Spleen (tissue), 11 donors: Measurements from ENCODE around the gene NANS. TPM values are rescaled to one million over a fixed set of nuclear protein-coding genes. Genes with fewer than 3 reads are reported as not detected.
"Not testable (repeated sequence)": the region's sequence is repeated elsewhere in the genome, so short reads cannot be mapped to it uniquely, and the experiment has no call there.

Source experiments
- DNase-seq: peaks from one replicate; pipeline ENCODE4 v3.0.0-alpha.2; 2020
- H3K27ac ChIP-seq, 8 donors: fragments of 200-600 bp; sonication (generic) in 7 of 8; 1 replicate in 4 of 8; 2 replicates in 4 of 8; pipeline versions ENCODE4 v1.5.0 to v1.8.0; 2016 to 2021; ENCODE audit warnings: inconsistent platforms in 4 of 8, mild to moderate bottlenecking in 4 of 8, moderate library complexity in 1 of 8
- H3K27me3 ChIP-seq, 7 donors: fragments of 200-600 bp; sonication (generic) in 6 of 7; replicated peaks in 1 of 7; 1 replicate in 4 of 7; 2 replicates in 3 of 7; pipeline versions ENCODE4 v1.5.0 to v1.8.0; 2016 to 2021; ENCODE audit warnings: inconsistent platforms in 3 of 7, mild to moderate bottlenecking in 1 of 7
- H3K36me3 ChIP-seq, 6 donors: fragments of 200-600 bp; sonication (generic) in 5 of 6; 1 replicate in 4 of 6; 2 replicates in 2 of 6; pipeline versions ENCODE4 v1.5.0 to v1.8.0; 2016 to 2021; ENCODE audit warnings: inconsistent platforms in 2 of 6
- H3K4me1 ChIP-seq, 6 donors: fragments of 200-600 bp; sonication (generic) in 5 of 6; 1 replicate in 3 of 6; 2 replicates in 3 of 6; pipeline versions ENCODE4 v1.5.0 to v1.8.0; 2016 to 2021; ENCODE audit warnings: inconsistent platforms in 3 of 6
- H3K4me3 ChIP-seq, 8 donors: fragments of 200-600 bp; sonication (generic) in 7 of 8; 1 replicate in 4 of 8; 2 replicates in 4 of 8; pipeline versions ENCODE4 v1.5.0 to v1.8.0; 2016 to 2021; ENCODE audit warnings: inconsistent platforms in 4 of 8, mild to moderate bottlenecking in 4 of 8, moderate library complexity in 2 of 8
- H3K9me3 ChIP-seq, 8 donors: fragments of 200-600 bp; sonication (generic) in 7 of 8; 1 replicate in 4 of 8; 2 replicates in 4 of 8; pipeline versions ENCODE4 v1.5.0 to v1.8.0; 2016 to 2021; ENCODE audit warnings: inconsistent platforms in 4 of 8
- POLR2A ChIP-seq, 3 donors: fragments of 450-650 bp; IDR thresholded peaks; one replicate each; pipeline ENCODE4 v1.5.1; 2017; ENCODE audit warnings: antibody characterized with exemption in 3 of 3, mild to moderate bottlenecking in 1 of 3
- POLR2AphosphoS5 ChIP-seq, 3 donors: sonication (generic); formaldehyde crosslinking; IDR thresholded peaks; one replicate each; pipeline ENCODE4 v1.5.1; 2017; ENCODE audit warnings: antibody characterized with exemption in 3 of 3
- WGBS, 5 donors: extraction: QIAGEN DNeasy Blood & Tissue Kit in 3 of 5; methylation state at CpG; one replicate each; pipeline versions ENCODE4 v1.1.5 to v1.1.7; 2013 to 2018; 5-methylcytosine and 5-hydroxymethylcytosine counted together
- intact Hi-C: fragments of 100-400 bp; cut with DNase I; formaldehyde crosslinking; loops from one replicate; pipeline ENCODE4 v1.15.0; 2023; ENCODE audit warnings: low total_unique reads
- polyA plus RNA-seq, 3 donors: library from polyadenylated mRNA; stranded (reverse); fragments of 200-250 nt; gene quantifications; one replicate each; pipeline ENCODE4 v1.2.1, GENCODE V29; 2013
- total RNA-seq, 7 donors: library from RNA; depleted of rRNA in 3 of 7; stranded (reverse); fragments of >200 nt in 3 of 7; fragmentation: NEBNext Ultra II Directional in 4 of 7; extraction: Animal tissue kit (Norgen Biotek cat#: 25700) in 4 of 7; gene quantifications; one replicate each; pipeline versions ENCODE4 v1.1.0 to v1.2.1, GENCODE V29; 2016 to 2021
- TF ChIP-seq, protein P1 (sequence below), 11 experiments: fragments of 200-600 bp in 7 of 11; fragments of 450-650 bp in 4 of 11; sonication (generic) in 4 of 11; IDR thresholded peaks in 8 of 11; conservative IDR thresholded peaks in 3 of 11; 1 replicate in 7 of 11; 2 replicates in 4 of 11; pipeline versions ENCODE4 v1.4.0 to v1.8.0; 2016 to 2021; ENCODE audit warnings: antibody characterized with exemption in 11 of 11, inconsistent platforms in 4 of 11, mild to moderate bottlenecking in 1 of 11
- donor health status: healthy with polysubstance abuse.
- donor health status: DM: no; HTN: no; CAD: no; lungs with moderate emphysema.
- donor health status: DM: no; HTN: no; CAD: no.
- donor health status: Bipolar disorder and iron deficiency.
- donor health status: healthy.
- donor health status: DM: no; HTN: no; CAD: no.
- donor health status: DM: yes; HTN: yes; CAD: no.

NANS gene
- total and polyA plus RNA-seq, 10 donors, result 30.6 to 87.3 (median 53.1) TPM

DNA sequence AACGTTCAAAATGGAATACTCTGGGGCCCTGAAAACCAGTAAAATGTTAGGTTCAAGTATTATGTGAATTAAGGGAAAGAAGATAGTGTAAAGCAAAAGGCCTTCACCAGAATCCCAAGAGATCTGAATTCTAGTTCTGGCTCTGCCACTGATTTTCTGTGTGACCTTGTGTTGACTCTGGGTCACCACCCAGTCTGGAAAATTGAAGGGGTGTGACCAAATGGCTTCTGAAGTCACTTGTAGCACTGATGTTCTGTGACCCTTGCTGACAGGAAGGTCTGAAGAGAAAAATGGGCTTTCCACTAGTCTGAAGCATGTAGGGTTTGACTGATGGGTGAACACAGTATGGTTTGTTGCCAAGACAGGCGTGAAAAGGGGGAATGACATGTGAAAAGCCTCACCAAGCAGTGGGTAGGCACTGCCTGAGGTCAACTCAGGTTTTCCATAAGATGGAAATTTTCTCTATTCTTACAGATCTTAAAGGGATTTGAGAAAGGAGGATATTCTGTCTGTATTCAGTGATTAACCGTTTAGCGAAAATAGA, 40.3 kb upstream of the NANS start:
- no peak for DNase-seq
- H3K36me3 ChIP-seq, result peaks cover 4 to 100% (median 77%) of the 10 kb centered on the region in 6 donors
- TF ChIP-seq, protein P1, sequence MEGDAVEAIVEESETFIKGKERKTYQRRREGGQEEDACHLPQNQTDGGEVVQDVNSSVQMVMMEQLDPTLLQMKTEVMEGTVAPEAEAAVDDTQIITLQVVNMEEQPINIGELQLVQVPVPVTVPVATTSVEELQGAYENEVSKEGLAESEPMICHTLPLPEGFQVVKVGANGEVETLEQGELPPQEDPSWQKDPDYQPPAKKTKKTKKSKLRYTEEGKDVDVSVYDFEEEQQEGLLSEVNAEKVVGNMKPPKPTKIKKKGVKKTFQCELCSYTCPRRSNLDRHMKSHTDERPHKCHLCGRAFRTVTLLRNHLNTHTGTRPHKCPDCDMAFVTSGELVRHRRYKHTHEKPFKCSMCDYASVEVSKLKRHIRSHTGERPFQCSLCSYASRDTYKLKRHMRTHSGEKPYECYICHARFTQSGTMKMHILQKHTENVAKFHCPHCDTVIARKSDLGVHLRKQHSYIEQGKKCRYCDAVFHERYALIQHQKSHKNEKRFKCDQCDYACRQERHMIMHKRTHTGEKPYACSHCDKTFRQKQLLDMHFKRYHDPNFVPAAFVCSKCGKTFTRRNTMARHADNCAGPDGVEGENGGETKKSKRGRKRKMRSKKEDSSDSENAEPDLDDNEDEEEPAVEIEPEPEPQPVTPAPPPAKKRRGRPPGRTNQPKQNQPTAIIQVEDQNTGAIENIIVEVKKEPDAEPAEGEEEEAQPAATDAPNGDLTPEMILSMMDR (IDR thresholded peaks at IDR 0.05 in 8 of 11, conservative IDR thresholded peaks at IDR 0.05 in 3 of 11), result no peak
- TF ChIP-seq POLR2A (IDR thresholded peaks at IDR 0.05) (no peak), POLR2AphosphoS5 (IDR thresholded peaks at IDR 0.05) (no peak)
- intact Hi-C loops, result no loop called here
- H3K9me3 ChIP-seq, result no peaks in the 10 kb centered on the region
- H3K4me3 ChIP-seq, result no peak overlapping the region
- peaks cover 0 to 8% (median 1%) of the 10 kb centered on the region in 6 donors for H3K4me1 ChIP-seq
- H3K27me3 ChIP-seq, result no peaks in the 10 kb centered on the region
- no peak overlapping the region for H3K27ac ChIP-seq
- WGBS, 5 donors, result 78 to 92% (median 89%) methylated on average over 4 of the region's 4 CpGs

DNA sequence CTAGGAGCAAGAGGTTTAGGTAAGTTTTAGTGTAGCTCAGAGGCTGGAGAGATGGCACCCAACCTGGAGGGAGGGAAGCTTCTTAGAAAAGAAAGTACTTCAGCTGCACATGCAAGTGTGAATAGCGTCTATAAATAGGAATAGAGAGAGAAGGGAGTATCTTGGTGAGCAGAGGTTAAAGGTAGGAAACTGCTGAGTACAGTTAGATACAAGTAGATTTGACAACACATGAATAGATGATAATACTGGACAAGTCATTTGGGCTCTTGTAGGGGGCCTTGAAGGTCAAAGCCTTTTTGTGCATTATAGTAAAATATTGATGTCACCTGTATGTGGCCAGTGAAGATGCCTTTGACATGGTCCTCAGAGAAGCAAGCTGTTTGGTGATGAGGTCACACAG, 39.2 kb upstream of the NANS start:
- peaks cover 4 to 100% (median 66%) of the 10 kb centered on the region in 6 donors for H3K36me3 ChIP-seq

DNA sequence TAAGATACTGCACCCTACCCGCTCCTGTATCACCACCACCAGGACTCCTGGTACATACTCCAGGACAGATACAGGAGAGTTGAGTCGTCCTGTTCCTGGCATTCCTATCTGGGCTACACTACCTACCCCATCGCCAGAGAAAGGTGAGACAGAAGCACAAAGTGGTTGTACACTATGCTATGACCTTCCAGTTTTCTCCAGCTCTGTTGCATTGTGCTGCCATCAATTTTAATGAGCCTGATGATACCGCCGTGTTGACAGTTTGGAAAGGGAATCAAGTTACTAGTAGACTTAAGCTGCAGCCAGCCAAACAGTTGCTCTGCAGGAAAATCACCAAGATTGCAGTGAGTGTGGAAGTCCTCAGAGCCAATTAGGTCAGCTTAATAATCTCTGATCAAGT, 38.2 kb upstream of the NANS start:
- no peak overlapping the region for H3K4me3 ChIP-seq
- peaks cover 0 to 9% (median 1%) of the 10 kb centered on the region in 6 donors for H3K4me1 ChIP-seq
- DNase-seq, result no peak
- H3K36me3 ChIP-seq, result peaks cover under 1 to 93% (median 56%) of the 10 kb centered on the region in 6 donors
- TF ChIP-seq POLR2A (IDR thresholded peaks at IDR 0.05), result no peak
- no peak for TF ChIP-seq POLR2AphosphoS5 (IDR thresholded peaks at IDR 0.05)
- TF ChIP-seq, protein P1 (IDR thresholded peaks at IDR 0.05 in 8 of 11, conservative IDR thresholded peaks at IDR 0.05 in 3 of 11), result no peak
- WGBS, 5 donors, result 88 to 95% (median 92%) methylated on average over 5 of the region's 5 CpGs
- H3K27ac ChIP-seq, result no peak overlapping the region
- no peaks in the 10 kb centered on the region for H3K9me3 ChIP-seq
- no peaks in the 10 kb centered on the region for H3K27me3 ChIP-seq
- intact Hi-C loops, result no loop called here

More for the DNA sequence above, 39.2 kb upstream of the NANS start:
- no peak for DNase-seq
- Histone ChIP-seq H3K9me3 (no peaks in the 10 kb centered on the region), H3K27ac (no peak overlapping the region), H3K4me1 (peaks cover 0 to 9% (median 1%) of the 10 kb centered on the region in 6 donors), H3K27me3 (no peaks in the 10 kb centered on the region), H3K4me3 (no peak overlapping the region)
- 71 to 86% (median 78%) methylated on average over 1 of the region's 1 CpG for WGBS, 5 donors
- TF ChIP-seq, protein P1 (IDR thresholded peaks at IDR 0.05 in 8 of 11, conservative IDR thresholded peaks at IDR 0.05 in 3 of 11), result no peak
- TF ChIP-seq POLR2AphosphoS5 (IDR thresholded peaks at IDR 0.05), result no peak
- no peak for TF ChIP-seq POLR2A (IDR thresholded peaks at IDR 0.05)
- intact Hi-C loops, result no loop called here

DNA sequence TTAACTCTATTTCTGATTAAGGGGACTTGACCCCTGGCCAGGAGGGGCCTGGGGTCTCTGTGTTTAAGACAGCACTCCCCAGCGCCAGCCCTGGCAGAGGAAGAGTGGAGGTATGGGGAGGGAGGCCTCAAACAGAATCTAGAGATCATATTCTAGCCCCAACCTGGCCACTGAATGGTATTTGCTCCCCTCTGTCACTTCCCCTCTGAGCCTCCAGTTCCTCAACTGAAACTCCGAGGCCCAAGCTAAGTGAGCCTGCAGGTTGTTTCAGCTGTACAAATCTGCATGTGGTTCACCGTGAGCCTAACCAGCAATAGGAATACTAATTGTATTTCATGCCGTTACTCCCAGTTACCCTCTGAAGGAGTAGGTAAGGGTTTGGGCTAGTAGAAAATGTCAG, 37.4 kb upstream of the NANS start:
- Histone ChIP-seq H3K4me3 (no peak overlapping the region), H3K27ac (no peak overlapping the region), H3K4me1 (peaks cover 0 to 9% (median 1%) of the 10 kb centered on the region in 6 donors), H3K27me3 (no peaks in the 10 kb centered on the region), H3K9me3 (no peaks in the 10 kb centered on the region), H3K36me3 (peaks cover 0 to 86% (median 48%) of the 10 kb centered on the region in 6 donors)
- TF ChIP-seq POLR2AphosphoS5 (IDR thresholded peaks at IDR 0.05) (no peak), POLR2A (IDR thresholded peaks at IDR 0.05) (no peak)
- TF ChIP-seq, protein P1 (IDR thresholded peaks at IDR 0.05 in 8 of 11, conservative IDR thresholded peaks at IDR 0.05 in 3 of 11), result no peak
- no peak for DNase-seq
- 74 to 85% (median 78%) methylated on average over 4 of the region's 4 CpGs for WGBS, 5 donors
- intact Hi-C loops, result no loop called here

DNA sequence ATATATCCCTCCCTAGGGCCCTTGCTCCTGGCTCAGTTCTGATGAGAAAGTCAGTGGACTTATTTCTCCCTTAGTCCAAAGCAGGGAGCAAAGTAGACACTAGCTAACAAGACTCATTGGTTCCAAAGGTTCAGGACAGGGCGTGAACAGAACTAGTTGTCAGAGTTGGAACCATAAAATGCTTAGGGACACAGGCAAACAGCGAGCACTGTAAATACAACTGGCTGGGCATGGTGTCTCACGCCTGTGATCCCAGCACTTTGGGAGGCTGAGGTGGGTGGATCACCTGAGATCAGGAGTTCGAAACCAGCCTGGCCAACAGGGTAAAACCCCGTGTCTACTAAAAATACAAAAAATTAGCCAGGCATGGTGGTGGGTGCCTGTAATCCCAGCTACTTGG, 36.7 kb upstream of the NANS start:
- WGBS, 5 donors, result 81 to 97% (median 94%) methylated on average over 5 of the region's 5 CpGs
- H3K27me3 ChIP-seq, H3K9me3 ChIP-seq, H3K27ac ChIP-seq, H3K4me1 ChIP-seq, H3K4me3 ChIP-seq, DNase-seq, intact Hi-C loops: not testable (repeated sequence)
- H3K36me3 ChIP-seq, result peaks cover 0 to 78% (median 42%) of the 10 kb centered on the region in 6 donors
